Suprapubic skin (tissue), 4 donors: ENCODE results near the gene CDC27. TPM values are rescaled to one million over a fixed set of nuclear protein-coding genes. Genes with fewer than 3 reads are reported as not detected.
A peak's percentile ranks its signal among the peaks of the same experiment; 100 is the strongest.
"Not testable (repeated sequence)": the region's sequence is repeated elsewhere in the genome, so short reads cannot be mapped to it uniquely, and the experiment has no call there.

ENCODE experiments used
- DNase-seq, 2 donors: peaks; one replicate each; pipeline ENCODE4 v3.0.0-alpha.2; 2019; ENCODE audit warnings: low spot score in 2 of 2
- H3K27ac ChIP-seq: fragments of 200-600 bp; sonication (generic); one replicate; pipeline ENCODE4 v1.5.1; 2019
- H3K27me3 ChIP-seq: fragments of 200-600 bp; sonication (generic); one replicate; pipeline ENCODE4 v1.5.1; 2019
- H3K36me3 ChIP-seq: fragments of 200-600 bp; sonication (generic); one replicate; pipeline ENCODE4 v1.5.1; 2019
- H3K4me1 ChIP-seq: fragments of 200-600 bp; sonication (generic); one replicate; pipeline ENCODE4 v1.5.1; 2019
- H3K4me3 ChIP-seq: fragments of 200-600 bp; sonication (generic); one replicate; pipeline ENCODE4 v1.5.1; 2019; ENCODE audit warnings: mild to moderate bottlenecking
- H3K9me3 ChIP-seq: fragments of 200-600 bp; sonication (generic); one replicate; pipeline ENCODE4 v1.5.1; 2019
- EP300 ChIP-seq: sonication (generic); formaldehyde crosslinking; IDR thresholded peaks from one replicate; pipeline ENCODE4 v1.6.1; 2017; ENCODE audit warnings: antibody characterized with exemption
- POLR2A ChIP-seq, 2 donors: fragments of 450-650 bp; IDR thresholded peaks; one replicate each; pipeline ENCODE4 v1.6.1; 2017; ENCODE audit warnings: antibody characterized with exemption in 2 of 2, mild to moderate bottlenecking in 2 of 2, moderate library complexity in 2 of 2
- POLR2AphosphoS5 ChIP-seq, 3 donors: sonication (generic); formaldehyde crosslinking; IDR thresholded peaks; one replicate each; pipeline ENCODE4 v1.6.1; 2017; ENCODE audit warnings: antibody characterized with exemption in 3 of 3
- WGBS: methylation state at CpG from one replicate; pipeline ENCODE4 v1.1.5; 2018; 5-methylcytosine and 5-hydroxymethylcytosine counted together
- total RNA-seq, 4 donors: library from RNA; depleted of rRNA; stranded (reverse); fragments of >200 nt; gene quantifications; one replicate each; pipeline ENCODE4 v1.1.0, GENCODE V29; 2016
- TF ChIP-seq, protein P1 (sequence below), 2 donors: fragments of 200-600 bp in 1 of 2; fragments of 450-650 bp in 1 of 2; sonication (generic) in 1 of 2; IDR thresholded peaks; one replicate each; pipeline ENCODE4 v1.5.1; 2016 to 2019; ENCODE audit warnings: antibody characterized with exemption in 2 of 2, mild to moderate bottlenecking in 1 of 2, moderate library complexity in 1 of 2

CDC27 gene
- total RNA-seq, 4 donors from 2014 or later: 45.1 to 66.6 (median 52.1) TPM

DNA sequence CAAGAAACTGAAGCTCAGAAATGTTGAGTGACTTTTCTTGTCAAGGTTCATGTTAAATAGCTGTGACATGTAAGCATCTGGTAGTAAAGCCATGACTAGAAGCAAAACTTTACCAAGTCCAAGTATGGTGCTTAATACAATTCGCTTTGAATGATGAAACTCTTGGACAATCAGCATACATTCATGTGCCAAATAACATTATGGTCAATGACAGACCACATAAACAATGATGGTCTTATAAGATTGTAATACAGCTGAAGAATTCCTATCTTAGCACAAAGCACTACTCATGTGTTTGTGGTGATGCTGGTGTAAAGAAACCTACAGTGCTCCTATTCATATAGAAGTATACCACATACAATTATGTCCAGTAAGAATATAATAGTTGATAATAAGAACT is 112.9 kb downstream of the CDC27 start:
- Histone ChIP-seq H3K4me1 (no peaks in the 10 kb centered on the region), H3K4me3 (no peak overlapping the region), H3K9me3 (no peaks in the 10 kb centered on the region), H3K36me3 (peaks cover 4% of the 10 kb centered on the region), H3K27me3 (no peaks in the 10 kb centered on the region), H3K27ac (no peak overlapping the region)
- WGBS: 88% methylated on average over 1 of the region's 1 CpG
- TF ChIP-seq EP300 (no peak), POLR2A (IDR thresholded peaks at IDR 0.05) (no peak), POLR2AphosphoS5 (IDR thresholded peaks at IDR 0.05) (no peak)
- TF ChIP-seq, protein P1, sequence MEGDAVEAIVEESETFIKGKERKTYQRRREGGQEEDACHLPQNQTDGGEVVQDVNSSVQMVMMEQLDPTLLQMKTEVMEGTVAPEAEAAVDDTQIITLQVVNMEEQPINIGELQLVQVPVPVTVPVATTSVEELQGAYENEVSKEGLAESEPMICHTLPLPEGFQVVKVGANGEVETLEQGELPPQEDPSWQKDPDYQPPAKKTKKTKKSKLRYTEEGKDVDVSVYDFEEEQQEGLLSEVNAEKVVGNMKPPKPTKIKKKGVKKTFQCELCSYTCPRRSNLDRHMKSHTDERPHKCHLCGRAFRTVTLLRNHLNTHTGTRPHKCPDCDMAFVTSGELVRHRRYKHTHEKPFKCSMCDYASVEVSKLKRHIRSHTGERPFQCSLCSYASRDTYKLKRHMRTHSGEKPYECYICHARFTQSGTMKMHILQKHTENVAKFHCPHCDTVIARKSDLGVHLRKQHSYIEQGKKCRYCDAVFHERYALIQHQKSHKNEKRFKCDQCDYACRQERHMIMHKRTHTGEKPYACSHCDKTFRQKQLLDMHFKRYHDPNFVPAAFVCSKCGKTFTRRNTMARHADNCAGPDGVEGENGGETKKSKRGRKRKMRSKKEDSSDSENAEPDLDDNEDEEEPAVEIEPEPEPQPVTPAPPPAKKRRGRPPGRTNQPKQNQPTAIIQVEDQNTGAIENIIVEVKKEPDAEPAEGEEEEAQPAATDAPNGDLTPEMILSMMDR (IDR thresholded peaks at IDR 0.05): no peak
- no peak for DNase-seq

DNA sequence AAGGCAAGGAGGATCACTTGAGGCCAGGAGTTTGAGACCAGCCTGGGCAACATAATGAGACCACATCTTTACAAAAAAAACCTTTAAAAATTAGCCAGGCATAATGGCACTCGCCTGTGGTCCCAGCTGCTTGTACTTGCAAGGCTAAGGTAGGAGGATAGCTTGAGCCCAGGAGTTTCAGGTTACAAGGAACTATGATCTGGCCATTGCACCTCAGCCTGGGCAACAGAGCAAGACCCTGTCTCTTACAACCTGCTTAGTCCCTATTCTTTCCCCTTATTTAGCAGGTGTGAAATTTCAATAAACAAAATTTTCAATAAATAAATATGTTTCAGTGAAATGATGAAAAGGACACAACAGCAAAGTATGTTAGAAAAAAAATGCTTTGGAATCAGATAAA is 114.7 kb downstream of the CDC27 start:
- H3K4me1 ChIP-seq, H3K27me3 ChIP-seq, H3K36me3 ChIP-seq, H3K9me3 ChIP-seq, DNase-seq, H3K27ac ChIP-seq, H3K4me3 ChIP-seq: not testable (repeated sequence)
- 83% methylated on average over 1 of the region's 1 CpG for WGBS

DNA sequence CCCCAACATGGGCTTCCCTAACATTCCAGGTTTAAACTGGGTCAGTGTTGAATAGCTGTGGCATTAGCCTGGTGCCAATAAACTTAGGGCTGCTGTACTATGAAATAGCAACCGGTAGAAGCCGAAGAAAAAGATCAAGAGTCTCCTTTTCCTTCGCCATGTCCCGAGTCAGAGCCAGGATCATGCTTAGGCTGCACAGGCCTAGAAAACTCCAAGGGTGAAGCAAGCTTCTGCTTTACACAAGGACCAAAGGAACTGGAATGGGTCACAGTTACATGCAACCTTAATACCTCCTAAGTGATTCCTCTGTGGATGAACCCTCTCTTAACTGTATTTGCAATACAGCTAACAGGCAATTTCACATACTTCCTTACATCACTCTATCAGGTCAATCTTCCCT is 115.5 kb downstream of the CDC27 start:
- not testable (repeated sequence) for DNase-seq, H3K27ac ChIP-seq, H3K27me3 ChIP-seq, H3K4me3 ChIP-seq, H3K4me1 ChIP-seq, H3K36me3 ChIP-seq, H3K9me3 ChIP-seq
- 86% methylated on average over 4 of the region's 4 CpGs for WGBS

DNA sequence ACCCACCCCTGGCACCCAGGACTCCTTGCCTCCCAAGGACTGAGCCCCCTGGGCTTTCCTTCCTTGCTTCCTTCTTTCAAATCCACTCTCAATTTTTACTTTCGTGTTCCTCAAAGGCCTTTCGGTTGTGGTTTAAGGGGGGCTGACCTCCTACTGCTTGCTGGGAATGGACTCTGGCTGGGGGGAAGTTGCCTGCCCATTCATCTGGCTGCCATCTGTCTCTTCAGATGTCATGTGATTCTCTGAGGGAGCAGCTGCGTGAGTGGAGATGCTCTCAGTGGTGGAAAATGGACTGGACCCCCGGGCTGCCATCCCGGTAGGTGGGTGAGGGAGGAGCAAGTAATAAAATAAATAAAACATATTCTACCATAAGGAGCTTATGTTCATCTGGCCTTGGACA is 116.2 kb downstream of the CDC27 start:
- Histone ChIP-seq H3K9me3 (no peaks in the 10 kb centered on the region), H3K36me3 (no peaks in the 10 kb centered on the region), H3K27ac (no peak overlapping the region), H3K4me1 (peaks cover 9% of the 10 kb centered on the region), H3K4me3 (no peak overlapping the region), H3K27me3 (no peaks in the 10 kb centered on the region)
- TF ChIP-seq POLR2A (IDR thresholded peaks at IDR 0.05): no peak
- TF ChIP-seq EP300: no peak
- TF ChIP-seq POLR2AphosphoS5 (IDR thresholded peaks at IDR 0.05): no peak
- TF ChIP-seq, protein P1 (IDR thresholded peaks at IDR 0.05): no peak
- no peak for DNase-seq
- 64% methylated on average over 5 of the region's 5 CpGs for WGBS

DNA sequence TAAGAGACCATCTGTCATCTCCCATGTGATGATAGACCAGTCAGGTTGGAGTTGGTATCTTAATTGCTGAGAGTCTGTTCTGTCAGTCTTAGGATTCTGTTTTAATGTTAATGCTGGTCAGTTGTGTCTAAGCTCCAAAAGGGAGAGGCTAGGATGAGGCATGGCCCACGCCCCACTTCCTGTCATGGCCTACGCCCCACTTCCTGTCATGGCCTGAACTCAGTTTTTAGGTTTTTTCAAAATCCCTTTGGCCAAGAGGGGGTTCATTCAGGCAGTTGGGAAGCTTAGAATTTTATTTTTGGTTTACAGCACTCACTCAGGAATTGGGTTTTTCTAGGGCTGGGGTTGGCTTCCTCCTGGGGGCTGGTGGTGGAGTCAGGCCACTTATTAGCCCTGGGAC is 117.9 kb downstream of the CDC27 start:
- not testable (repeated sequence) for H3K27ac ChIP-seq
- WGBS: 90% methylated on average over 2 of the region's 2 CpGs

DNA sequence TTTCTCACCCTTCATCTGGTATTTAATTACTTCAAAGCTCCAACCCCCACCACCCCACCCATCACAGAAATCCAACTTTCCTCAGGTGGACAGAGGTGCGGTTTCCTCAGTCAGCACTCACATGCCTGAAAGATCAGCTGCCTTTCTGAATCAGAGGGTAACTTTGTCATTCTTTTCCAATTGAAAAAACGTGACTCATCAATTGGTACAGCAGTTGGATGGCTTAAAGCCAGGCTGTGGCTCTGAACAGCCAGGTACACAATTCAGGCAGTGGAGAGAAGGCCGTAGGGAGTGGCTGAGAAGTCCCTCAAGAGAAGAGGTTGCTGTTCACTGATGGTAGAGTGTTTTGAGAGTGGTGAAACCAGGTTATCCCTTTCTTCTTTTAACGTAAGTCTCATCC is 118.8 kb downstream of the CDC27 start:
- H3K4me3 ChIP-seq, H3K27me3 ChIP-seq, DNase-seq, H3K36me3 ChIP-seq, H3K9me3 ChIP-seq: not testable (repeated sequence)
- WGBS: 47% methylated on average over 4 of the region's 4 CpGs
- Histone ChIP-seq H3K4me1 (peaks cover 23% of the 10 kb centered on the region), H3K27ac (peak overlapping the region; percentile 55)

More for the DNA sequence above, 117.9 kb downstream of the CDC27 start:
- H3K27me3 ChIP-seq, H3K36me3 ChIP-seq, H3K9me3 ChIP-seq, H3K4me3 ChIP-seq, DNase-seq: not testable (repeated sequence)
- peaks cover 21% of the 10 kb centered on the region for H3K4me1 ChIP-seq

Other genes with a start within 250 kb of the CDC27 start
- gene RPRML, start 210.0 kb downstream of the CDC27 start, total RNA-seq: 1 to 10 TPM in 3 of 4 donors, under 1 TPM in 1; 0.64 to 6.8 (median 3.3) TPM
- not detected for gene MYL4, start 20.1 kb upstream of the CDC27 start, total RNA-seq
- gene ITGB3, start 64.5 kb upstream of the CDC27 start, total RNA-seq: 1 to 10 TPM in 3 of 4 donors, under 1 TPM in 1; 0.76 to 6.6 (median 4.6) TPM
- gene EFCAB13, start 134.7 kb upstream of the CDC27 start, total RNA-seq: 1 to 10 TPM in 3 of 4 donors, under 1 TPM in 1; 0.26 to 2.8 (median 2.1) TPM